Activated CD8-positive, alpha-beta memory T cell treated with anti-CD3 and anti-CD28 coated beads, Interleukin-2, amount 10 ng/mL, durations not matched to agents 7 days and 5 days (primary cell): ENCODE results near the gene KRTAP10-2. TPM values are rescaled to one million over a fixed set of nuclear protein-coding genes. Genes with fewer than 3 reads are reported as not detected.
"Not testable (repeated sequence)": the region's sequence is repeated elsewhere in the genome, so short reads cannot be mapped to it uniquely, and the experiment has no call there.

ENCODE experiments used
- ATAC-seq: fragments of 150-1000 bp; cut with Tn5 transposase; one replicate; pipeline ENCODE4 v1.10.0; 2021; ENCODE audit warnings: moderate library complexity
- CTCF ChIA-PET: fragments of 350-600 bp; sonication (Branson Sonifier 250); formaldehyde crosslinking; loops from one replicate; lab custom pipeline; 2021; ENCODE audit warnings: antibody characterized with exemption; lab: Charles Lee
- DNase-seq: peaks from one replicate; pipeline ENCODE4 v3.0.0-alpha.2; 2020
- H3K27ac Mint-ChIP-seq: one replicate; pipeline ENCODE4 v1.8.0; 2021; ENCODE audit warnings: mild to moderate bottlenecking, mixed read lengths
- H3K27me3 Mint-ChIP-seq: one replicate; pipeline ENCODE4 v1.8.0; 2021; ENCODE audit warnings: mixed read lengths
- H3K36me3 Mint-ChIP-seq: one replicate; pipeline ENCODE4 v1.8.0; 2021; ENCODE audit warnings: mild to moderate bottlenecking, mixed read lengths
- H3K4me1 Mint-ChIP-seq: one replicate; pipeline ENCODE4 v1.8.0; 2021; ENCODE audit warnings: mixed read lengths
- H3K4me3 Mint-ChIP-seq: one replicate; pipeline ENCODE4 v1.8.0; 2021; ENCODE audit warnings: mild to moderate bottlenecking, moderate library complexity, mixed read lengths
- H3K9me3 Mint-ChIP-seq: one replicate; pipeline ENCODE4 v1.8.0; 2022; ENCODE audit warnings: low read depth, mixed read lengths
- total RNA-seq, 2 experiments: library from RNA; stranded (reverse); gene quantifications; one replicate each; pipeline ENCODE4 v1.2.3, GENCODE V29; 2021

The KRTAP10-2 gene
- total RNA-seq, 2 experiments from 2014 or later, result not detected

DNA sequence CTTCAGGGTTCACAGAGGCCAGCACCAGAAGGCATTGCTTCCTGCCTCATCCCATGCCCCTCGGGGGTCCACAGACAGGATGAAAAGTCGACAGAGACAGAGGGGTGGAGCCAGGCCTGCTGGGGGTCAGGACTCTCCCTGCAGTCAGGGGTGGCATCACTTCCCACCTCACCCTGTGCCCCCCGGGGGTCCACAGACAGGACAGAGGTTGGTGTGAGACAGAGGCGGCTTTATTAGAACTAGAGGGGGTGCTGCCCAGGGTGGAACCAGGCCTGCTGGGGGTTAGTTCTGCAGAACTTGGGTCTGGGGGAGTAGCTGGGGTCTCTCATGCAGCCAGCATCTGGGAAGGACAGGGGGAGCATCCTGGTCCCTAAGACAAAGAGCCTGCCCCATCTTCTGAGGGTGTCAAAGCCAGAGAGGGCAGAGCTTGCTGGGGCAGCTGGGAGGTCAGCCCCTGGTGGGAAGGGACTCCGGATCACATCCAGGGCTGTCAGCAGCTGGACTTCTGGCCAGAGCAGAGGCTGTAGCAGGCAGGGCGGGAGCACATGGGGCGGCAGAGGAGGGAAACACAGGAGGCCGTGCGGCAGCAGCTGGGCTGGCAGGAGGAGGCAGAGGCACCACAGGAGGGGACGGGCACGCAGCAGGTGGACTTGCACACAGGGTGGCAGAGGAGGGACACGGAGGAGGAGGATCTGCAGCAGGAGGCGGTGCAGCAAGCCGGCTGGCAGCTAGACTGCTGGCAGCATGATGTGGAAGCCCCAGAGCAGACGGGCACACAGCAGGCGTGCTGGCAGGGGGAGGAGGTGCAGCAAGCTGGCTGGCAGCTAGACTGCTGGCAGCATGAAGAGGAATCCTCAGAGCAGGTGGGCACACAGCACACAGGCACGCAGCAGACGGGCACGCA lies 39.8 kb upstream of the KRTAP10-2 start:
- H3K27ac Mint-ChIP-seq, ATAC-seq, H3K9me3 Mint-ChIP-seq, H3K4me3 Mint-ChIP-seq, H3K4me1 Mint-ChIP-seq, H3K36me3 Mint-ChIP-seq, CTCF ChIA-PET: not testable (repeated sequence)
- H3K27me3 Mint-ChIP-seq, result peaks cover 18% of the 10 kb centered on the region
- peak; percentile 34 for DNase-seq

- H3K36me3 Mint-ChIP-seq, result no peaks in the 10 kb centered on the region
- ATAC-seq, result no peak
Measured at GRCh38 chr21:44590311-44590721, 39.0 kb upstream of the KRTAP10-2 start.

GRCh38 chr21:44589586-44590305 lies 38.4 kb upstream of the KRTAP10-2 start:
- CTCF ChIA-PET, result no interaction called here
- Mint-ChIP-seq H3K27me3 (peaks cover 29% of the 10 kb centered on the region), H3K9me3 (peaks cover 3% of the 10 kb centered on the region), H3K27ac (no peak overlapping the region), H3K4me1 (no peaks in the 10 kb centered on the region), H3K36me3 (no peaks in the 10 kb centered on the region), H3K4me3 (no peak overlapping the region)
- DNase-seq (no peak), ATAC-seq (no peak)

More at GRCh38 chr21:44590311-44590721, 39.0 kb upstream of the KRTAP10-2 start:
- Mint-ChIP-seq H3K4me1 (no peaks in the 10 kb centered on the region), H3K27me3 (peaks cover 26% of the 10 kb centered on the region), H3K27ac (no peak overlapping the region), H3K4me3 (no peak overlapping the region), H3K9me3 (peaks cover 3% of the 10 kb centered on the region)
- CTCF ChIA-PET, result no interaction called here
- peak; percentile 36 for DNase-seq

DNA sequence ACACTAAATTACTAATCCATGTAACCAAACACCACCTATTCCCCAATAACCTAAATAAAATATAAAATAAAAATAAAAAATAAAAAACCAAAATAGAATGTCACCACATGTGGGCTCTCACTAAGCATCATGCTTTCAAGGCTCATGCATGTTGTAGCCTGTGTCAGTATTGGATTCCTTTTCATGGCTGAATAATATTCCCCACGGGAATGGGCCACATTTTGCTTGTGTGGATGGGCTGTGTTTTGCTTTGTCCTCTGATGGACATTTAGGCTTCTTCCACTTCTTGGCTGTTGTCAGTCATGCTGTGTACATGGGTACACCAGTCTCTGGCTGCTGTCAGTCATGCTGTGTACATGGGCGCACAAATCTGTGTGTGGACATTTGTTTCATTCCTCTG lies 37.8 kb upstream of the KRTAP10-2 start:
- no peak overlapping the region for H3K4me3 Mint-ChIP-seq
- CTCF ChIA-PET, result no interaction called here
- DNase-seq (peak; percentile 18), ATAC-seq (no peak)
- no peak overlapping the region for H3K27ac Mint-ChIP-seq
- H3K4me1 Mint-ChIP-seq, result peaks cover 5% of the 10 kb centered on the region
- peaks cover 33% of the 10 kb centered on the region for H3K27me3 Mint-ChIP-seq
- peaks cover 3% of the 10 kb centered on the region for H3K9me3 Mint-ChIP-seq
- no peaks in the 10 kb centered on the region for H3K36me3 Mint-ChIP-seq

GRCh38 chr21:44585892-44586291 lies 34.6 kb upstream of the KRTAP10-2 start:
- CTCF ChIA-PET, result no interaction called here
- DNase-seq (no peak), ATAC-seq (no peak)
- Mint-ChIP-seq H3K4me1 (peaks cover 14% of the 10 kb centered on the region), H3K36me3 (peaks cover 5% of the 10 kb centered on the region), H3K9me3 (peaks cover 13% of the 10 kb centered on the region), H3K27ac (no peak overlapping the region), H3K4me3 (no peak overlapping the region), H3K27me3 (peaks cover 35% of the 10 kb centered on the region)

DNA sequence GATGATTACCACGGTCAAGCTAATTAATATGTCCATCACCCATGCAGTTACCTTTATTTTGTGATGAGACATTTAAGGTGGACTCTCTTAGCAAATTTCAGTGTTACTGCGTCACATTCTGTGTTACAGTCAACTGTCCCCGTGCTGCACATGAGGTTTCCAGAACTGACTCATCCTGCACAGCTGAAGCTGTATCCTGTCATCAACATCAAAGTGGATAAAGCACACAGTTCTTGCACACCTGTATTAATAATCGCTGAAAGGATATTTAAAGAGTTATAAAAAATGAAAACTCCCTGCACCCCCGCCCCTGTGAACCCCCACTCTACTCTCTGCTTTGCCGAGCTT lies 32.5 kb upstream of the KRTAP10-2 start:
- CTCF ChIA-PET, result interaction anchor here (0.9 to 1.1 kb wide), 2 partner anchors 73 to 210 kb away, joined by 4 read pairs; no protein-coding TSS in a partner anchor
- H3K27ac Mint-ChIP-seq, result no peak overlapping the region
- peaks cover 9% of the 10 kb centered on the region for H3K36me3 Mint-ChIP-seq
- peak; percentile 83 for ATAC-seq
- DNase-seq, result peak; percentile 72
- H3K4me3 Mint-ChIP-seq, result no peak overlapping the region
- H3K27me3 Mint-ChIP-seq, result peaks cover 35% of the 10 kb centered on the region
- peaks cover 21% of the 10 kb centered on the region for H3K9me3 Mint-ChIP-seq
- peaks cover 14% of the 10 kb centered on the region for H3K4me1 Mint-ChIP-seq

DNA sequence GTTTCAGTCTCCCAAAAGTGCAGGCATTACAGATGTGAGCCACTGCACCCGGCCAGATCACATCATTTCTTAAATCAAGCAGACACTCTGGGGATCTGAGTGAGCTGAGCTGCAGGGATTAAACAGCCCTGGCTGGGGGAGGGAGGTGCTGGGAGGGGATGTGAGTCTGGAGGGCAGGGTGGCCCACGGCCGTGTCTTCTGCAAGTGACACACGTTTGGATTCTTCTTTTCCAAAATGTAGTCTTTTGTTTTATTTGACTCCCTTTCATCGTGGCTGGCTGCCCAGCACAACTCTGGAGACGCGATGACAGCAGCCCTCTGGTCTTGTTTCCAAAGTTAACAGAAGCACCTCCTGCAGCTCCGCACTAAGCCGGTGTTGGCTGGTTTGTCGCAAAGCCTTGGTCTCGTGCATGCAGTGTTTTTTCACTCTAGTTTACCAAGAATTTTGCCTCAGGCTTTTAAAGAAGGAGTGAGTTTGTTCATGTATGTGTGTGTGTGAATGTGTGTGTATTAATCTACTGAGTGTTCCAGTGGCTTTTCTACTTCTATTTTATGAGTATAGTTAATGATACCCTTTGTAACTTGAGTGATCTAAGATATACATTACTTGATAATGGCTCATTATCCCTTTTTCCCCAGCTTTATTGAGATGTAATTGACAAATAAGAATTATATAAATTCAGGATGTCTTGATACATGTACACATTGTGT lies 31.9 kb upstream of the KRTAP10-2 start:
- Mint-ChIP-seq H3K4me3 (no peak overlapping the region), H3K27me3 (peaks cover 34% of the 10 kb centered on the region), H3K27ac (no peak overlapping the region), H3K4me1 (peaks cover 14% of the 10 kb centered on the region), H3K9me3 (peaks cover 22% of the 10 kb centered on the region), H3K36me3 (peaks cover 9% of the 10 kb centered on the region)
- no peak for DNase-seq
- ATAC-seq, result no peak
- CTCF ChIA-PET, result interaction anchor here (0.9 to 1.1 kb wide), 2 partner anchors 73 to 210 kb away, joined by 4 read pairs; no protein-coding TSS in a partner anchor

- no peak for DNase-seq
- H3K4me1 Mint-ChIP-seq, result peaks cover 14% of the 10 kb centered on the region
- H3K4me3 Mint-ChIP-seq, result no peak overlapping the region
- H3K27ac Mint-ChIP-seq, result no peak overlapping the region
- CTCF ChIA-PET, result no interaction called here
- peaks cover 32% of the 10 kb centered on the region for H3K9me3 Mint-ChIP-seq
- no peak for ATAC-seq
- H3K27me3 Mint-ChIP-seq, result peaks cover 25% of the 10 kb centered on the region
- H3K36me3 Mint-ChIP-seq, result peaks cover 15% of the 10 kb centered on the region
Measured at GRCh38 chr21:44582055-44582454, 30.8 kb upstream of the KRTAP10-2 start.

DNA sequence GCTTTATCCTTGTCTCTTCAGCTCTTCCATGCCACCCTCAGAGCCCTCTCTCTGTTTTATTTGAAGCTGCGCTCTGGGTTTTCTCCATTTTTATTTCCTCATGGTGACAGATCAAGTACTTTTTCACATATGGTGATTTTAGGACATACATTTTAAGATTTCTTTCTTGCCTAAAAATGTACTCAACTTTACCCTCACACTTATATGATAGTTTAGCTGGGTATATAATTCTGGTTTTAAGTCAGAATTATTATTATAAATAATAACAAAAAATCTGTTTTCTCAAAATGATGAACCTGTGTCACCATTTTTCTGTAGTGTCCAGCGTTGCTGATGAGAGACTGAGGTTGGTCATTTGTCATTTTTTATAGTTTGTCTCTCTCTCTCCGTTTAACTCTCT lies 29.9 kb upstream of the KRTAP10-2 start:
- peaks cover 16% of the 10 kb centered on the region for H3K27me3 Mint-ChIP-seq
- H3K36me3 Mint-ChIP-seq, result peaks cover 15% of the 10 kb centered on the region
- DNase-seq (no peak), ATAC-seq (no peak)
- no peak overlapping the region for H3K27ac Mint-ChIP-seq
- no peak overlapping the region for H3K4me3 Mint-ChIP-seq
- H3K4me1 Mint-ChIP-seq, result peaks cover 14% of the 10 kb centered on the region
- CTCF ChIA-PET, result interaction anchor here (1.1 to 1.8 kb wide), 2 partner anchors 70 to 213 kb away, joined by 3 to 4 read pairs; no protein-coding TSS in a partner anchor
- peaks cover 32% of the 10 kb centered on the region for H3K9me3 Mint-ChIP-seq

GRCh38 chr21:44580231-44580821 lies 29.0 kb upstream of the KRTAP10-2 start, which contains the start of gene KRTAP10-5:
KRTAP10-5 (minus strand) TSS chr21:44580604; CDS start chr21:44580578, 26 bp downstream.
- not testable (repeated sequence) for ATAC-seq, DNase-seq, H3K27me3 Mint-ChIP-seq, H3K27ac Mint-ChIP-seq, H3K4me3 Mint-ChIP-seq
- Mint-ChIP-seq H3K36me3 (peaks cover 15% of the 10 kb centered on the region), H3K4me1 (peaks cover 14% of the 10 kb centered on the region), H3K9me3 (peaks cover 34% of the 10 kb centered on the region)
- CTCF ChIA-PET, result interaction anchor here (1.8 kb wide), 1 partner anchor 213 kb away, joined by 4 read pairs; no protein-coding TSS in a partner anchor

- Mint-ChIP-seq H3K36me3 (peaks cover 15% of the 10 kb centered on the region), H3K4me1 (peaks cover 14% of the 10 kb centered on the region), H3K27ac (no peak overlapping the region), H3K4me3 (no peak overlapping the region), H3K9me3 (peaks cover 34% of the 10 kb centered on the region), H3K27me3 (peaks cover 7% of the 10 kb centered on the region)
- ATAC-seq, result no peak
- no peak for DNase-seq
- CTCF ChIA-PET, result interaction anchor here (1.8 kb wide), 1 partner anchor 214 kb away, joined by 4 read pairs; no protein-coding TSS in a partner anchor
Measured at GRCh38 chr21:44579833-44580144, 28.5 kb upstream of the KRTAP10-2 start.

- DNase-seq, result peak; percentile 11
- CTCF ChIA-PET, result interaction anchor here (1.8 kb wide), 1 partner anchor 214 kb away, joined by 4 read pairs; no protein-coding TSS in a partner anchor
- Mint-ChIP-seq H3K36me3 (peaks cover 15% of the 10 kb centered on the region), H3K27ac (no peak overlapping the region), H3K4me3 (no peak overlapping the region), H3K4me1 (peaks cover 11% of the 10 kb centered on the region), H3K27me3 (peaks cover 5% of the 10 kb centered on the region), H3K9me3 (peaks cover 34% of the 10 kb centered on the region)
- no peak for ATAC-seq
Measured at GRCh38 chr21:44579056-44579832, 27.9 kb upstream of the KRTAP10-2 start.
